CD4-positive, alpha-beta memory T cell (primary cell): ENCODE results near the gene ST14. TPM values are rescaled to one million over a fixed set of nuclear protein-coding genes. Genes with fewer than 3 reads are reported as not detected.
"Not testable (repeated sequence)": the region's sequence is repeated elsewhere in the genome, so short reads cannot be mapped to it uniquely, and the experiment has no call there.

Experiments
- CTCF ChIA-PET: fragments of 350-600 bp; sonication (Branson Sonifier 250); formaldehyde crosslinking; loops from one replicate; lab custom pipeline; 2021; ENCODE audit warnings: inconsistent platforms; ENCODE audit not compliant: partially characterized antibody; lab: Charles Lee
- POLR2A ChIA-PET: fragments of 350-600 bp; sonication (Branson Sonifier 250); formaldehyde crosslinking; loops from one replicate; lab custom pipeline; 2021; ENCODE audit not compliant: partially characterized antibody; lab: Charles Lee
- DNase-seq, 5 donors: peaks; one replicate each; pipeline versions ENCODE4 v3.0.0 to v3.0.0-alpha.2; 2020 to 2022; ENCODE audit warnings: mixed read lengths in 1 of 5
- H3K27ac ChIP-seq: one replicate; pipeline ENCODE4 v1.7.0; 2013; ENCODE audit warnings: low read depth, low read length
- H3K27me3 ChIP-seq: 2 replicates; pipeline ENCODE4 v1.7.0; 2013; ENCODE audit warnings: mild to moderate bottlenecking, low read length, moderate library complexity; ENCODE audit not compliant: insufficient read depth
- H3K36me3 ChIP-seq: 2 replicates; pipeline ENCODE4 v1.7.0; 2013; ENCODE audit warnings: mild to moderate bottlenecking, low read length, moderate library complexity; ENCODE audit not compliant: insufficient read depth
- H3K4me1 ChIP-seq: 2 replicates; pipeline ENCODE4 v1.7.0; 2013; ENCODE audit warnings: mild to moderate bottlenecking, low read length, moderate library complexity; ENCODE audit not compliant: insufficient read depth
- H3K4me3 ChIP-seq, 2 donors: one replicate each; pipeline ENCODE4 v1.7.0; 2013; ENCODE audit warnings: low read length in 2 of 2, mild to moderate bottlenecking in 1 of 2
- H3K9me3 ChIP-seq, 2 donors: one replicate each; pipeline ENCODE4 v1.7.0; 2013; ENCODE audit warnings: low read length in 2 of 2, control low read depth in 1 of 2; ENCODE audit not compliant: control insufficient read depth in 1 of 2
- H3K27ac Mint-ChIP-seq, 7 donors: one replicate each; pipeline ENCODE4 v1.8.0; 2020 to 2021; ENCODE audit warnings: mixed read lengths in 7 of 7, mild to moderate bottlenecking in 6 of 7, inconsistent platforms in 3 of 7, moderate library complexity in 3 of 7
- H3K27me3 Mint-ChIP-seq, 2 donors: one replicate each; pipeline ENCODE4 v1.8.0; 2020 to 2021; ENCODE audit warnings: mixed read lengths in 2 of 2
- H3K36me3 Mint-ChIP-seq, 2 donors: one replicate each; pipeline ENCODE4 v1.8.0; 2020 to 2021; ENCODE audit warnings: mixed read lengths in 2 of 2, inconsistent platforms in 1 of 2, mild to moderate bottlenecking in 1 of 2
- H3K4me1 Mint-ChIP-seq, 4 donors: one replicate each; pipeline ENCODE4 v1.8.0; 2020 to 2021; ENCODE audit warnings: mixed read lengths in 4 of 4, mild to moderate bottlenecking in 1 of 4
- H3K4me3 Mint-ChIP-seq, 8 donors: one replicate each; pipeline ENCODE4 v1.8.0; 2020 to 2021; ENCODE audit warnings: mixed read lengths in 8 of 8, mild to moderate bottlenecking in 7 of 8, moderate library complexity in 6 of 8, inconsistent platforms in 3 of 8
- H3K9me3 Mint-ChIP-seq, 8 donors: one replicate each; pipeline ENCODE4 v1.8.0; 2020 to 2021; ENCODE audit warnings: mixed read lengths in 8 of 8, mild to moderate bottlenecking in 5 of 8, inconsistent platforms in 3 of 8, moderate library complexity in 1 of 8
- intact Hi-C: fragments of 100-400 bp; cut with micrococcal nuclease; formaldehyde crosslinking; loops from one replicate; pipeline ENCODE4 v1.15.1; 2023
- polyA plus RNA-seq, 2 donors: library from polyadenylated mRNA; unstranded; fragments of 300-500 nt; fragmentation: Illumina TruSeq; gene quantifications; one replicate each; pipeline ENCODE4 v1.2.3, GENCODE V29; 2021
- total RNA-seq, 2 experiments: library from RNA; stranded (reverse); gene quantifications; one replicate each; pipeline ENCODE4 v1.2.3, GENCODE V29; 2021

Gene ST14
- total and polyA plus RNA-seq, 4 experiments from 2014 or later: 0.47 to 0.79 (median 0.72) TPM; not detected in 1

- POLR2A ChIA-PET: no interaction called here
- no peak for DNase-seq
- H3K9me3 ChIP-seq: no peaks in the 10 kb centered on the region
- Mint-ChIP-seq H3K36me3 (no peaks in the 10 kb centered on the region), H3K4me3 (no peak overlapping the region), H3K4me1 (peaks cover 3 to 6% (median 3%) of the 10 kb centered on the region in 4 donors), H3K9me3 (no peaks in the 10 kb centered on the region), H3K27ac (no peak overlapping the region), H3K27me3 (no peaks in the 10 kb centered on the region)
- H3K4me3 ChIP-seq: no peak overlapping the region
- no peaks in the 10 kb centered on the region for H3K4me1 ChIP-seq
- CTCF ChIA-PET: interaction anchor here (1.4 kb wide), 1 partner anchor 151 kb away, joined by 3 read pairs; no protein-coding TSS in a partner anchor
- H3K27me3 ChIP-seq: no peaks in the 10 kb centered on the region
- no peaks in the 10 kb centered on the region for H3K36me3 ChIP-seq
- intact Hi-C loops: no loop called here
- no peak overlapping the region for H3K27ac ChIP-seq
These were observed 59.0 kb downstream of the ST14 start for GRCh38 chr11:130218501-130219070.

- POLR2A ChIA-PET: no interaction called here
- Histone ChIP-seq H3K27ac (no peak overlapping the region), H3K36me3 (no peaks in the 10 kb centered on the region), H3K4me1 (no peaks in the 10 kb centered on the region), H3K4me3 (no peak overlapping the region), H3K27me3 (no peaks in the 10 kb centered on the region), H3K9me3 (no peaks in the 10 kb centered on the region)
- no peaks in the 10 kb centered on the region for H3K36me3 Mint-ChIP-seq
- intact Hi-C loops: no loop called here
- no peaks in the 10 kb centered on the region for H3K9me3 Mint-ChIP-seq
- CTCF ChIA-PET: no interaction called here
- no peak overlapping the region for H3K27ac Mint-ChIP-seq
- no peak for DNase-seq
- H3K4me3 Mint-ChIP-seq: no peak overlapping the region
- no peaks in the 10 kb centered on the region for H3K27me3 Mint-ChIP-seq
- peaks cover 3 to 11% (median 5%) of the 10 kb centered on the region in 4 donors for H3K4me1 Mint-ChIP-seq
These were observed 59.6 kb downstream of the ST14 start for GRCh38 chr11:130219148-130219547.

- Mint-ChIP-seq H3K27me3 (no peaks in the 10 kb centered on the region), H3K4me1 (peaks cover 3 to 11% (median 5%) of the 10 kb centered on the region in 4 donors), H3K36me3 (no peaks in the 10 kb centered on the region), H3K27ac (no peak overlapping the region), H3K4me3 (no peak overlapping the region), H3K9me3 (no peaks in the 10 kb centered on the region)
- Histone ChIP-seq H3K9me3 (no peaks in the 10 kb centered on the region), H3K4me1 (no peaks in the 10 kb centered on the region), H3K4me3 (no peak overlapping the region), H3K36me3 (no peaks in the 10 kb centered on the region), H3K27me3 (no peaks in the 10 kb centered on the region), H3K27ac (no peak overlapping the region)
- intact Hi-C loops: no loop called here
- POLR2A ChIA-PET: no interaction called here
- CTCF ChIA-PET: no interaction called here
- no peak for DNase-seq
These were observed 60.9 kb downstream of the ST14 start for GRCh38 chr11:130220311-130221035.

GRCh38 chr11:130223291-130223971, 63.8 kb downstream of the ST14 start:
- H3K36me3 ChIP-seq: no peaks in the 10 kb centered on the region
- ChIA-PET POLR2A (no interaction called here), CTCF (interaction anchor here (1.2 kb wide), 1 partner anchor 10 kb away, joined by 6 read pairs; no protein-coding TSS in a partner anchor)
- H3K4me3 ChIP-seq: no peak overlapping the region
- no peaks in the 10 kb centered on the region for H3K27me3 ChIP-seq
- no peaks in the 10 kb centered on the region for H3K4me1 ChIP-seq
- H3K9me3 ChIP-seq: no peaks in the 10 kb centered on the region
- Mint-ChIP-seq H3K27me3 (no peaks in the 10 kb centered on the region), H3K4me3 (peak overlapping the region in 1 of 8 donors; percentile 22), H3K27ac (peak overlapping the region in 2 of 7 donors; percentile 8 to 35), H3K9me3 (no peaks in the 10 kb centered on the region), H3K36me3 (no peaks in the 10 kb centered on the region), H3K4me1 (peaks cover 3 to 11% (median 5%) of the 10 kb centered on the region in 4 donors)
- intact Hi-C loops: no loop called here
- no peak for DNase-seq
- no peak overlapping the region for H3K27ac ChIP-seq

GRCh38 chr11:130227373-130227772, 67.8 kb downstream of the ST14 start:
- ChIA-PET CTCF (interaction anchor here (2.9 kb wide), 1 partner anchor 15 kb away, joined by 15 read pairs; no protein-coding TSS in a partner anchor), POLR2A (no interaction called here)
- H3K4me1 ChIP-seq: no peaks in the 10 kb centered on the region
- Mint-ChIP-seq H3K9me3 (no peaks in the 10 kb centered on the region), H3K27me3 (no peaks in the 10 kb centered on the region), H3K4me3 (no peak overlapping the region), H3K4me1 (peaks cover 3 to 11% (median 5%) of the 10 kb centered on the region in 4 donors), H3K36me3 (peaks cover 0 to 4% of the 10 kb centered on the region in 2 donors), H3K27ac (no peak overlapping the region)
- H3K4me3 ChIP-seq: no peak overlapping the region
- H3K36me3 ChIP-seq: no peaks in the 10 kb centered on the region
- H3K9me3 ChIP-seq: no peaks in the 10 kb centered on the region
- H3K27ac ChIP-seq: no peak overlapping the region
- no peaks in the 10 kb centered on the region for H3K27me3 ChIP-seq
- DNase-seq: no peak
- intact Hi-C loops: loop anchor here (5.0 kb wide), 1 partner anchor 85 kb away; the partner anchor contains the start of gene ZBTB44

GRCh38 chr11:130233486-130233885, 73.9 kb downstream of the ST14 start:
- H3K27me3 ChIP-seq, POLR2A ChIA-PET, H3K27ac Mint-ChIP-seq, intact Hi-C loops, CTCF ChIA-PET, H3K4me1 ChIP-seq, H3K9me3 Mint-ChIP-seq, H3K4me3 ChIP-seq, H3K9me3 ChIP-seq, DNase-seq, H3K27ac ChIP-seq, H3K36me3 ChIP-seq, H3K27me3 Mint-ChIP-seq, H3K4me1 Mint-ChIP-seq, H3K4me3 Mint-ChIP-seq: not testable (repeated sequence)
- peaks cover 29 to 39% of the 10 kb centered on the region in 2 donors for H3K36me3 Mint-ChIP-seq

- H3K36me3 Mint-ChIP-seq: peaks cover 31 to 43% of the 10 kb centered on the region in 2 donors
- H3K9me3 Mint-ChIP-seq, H3K4me3 ChIP-seq, H3K27ac ChIP-seq, H3K27me3 Mint-ChIP-seq, H3K27me3 ChIP-seq, H3K36me3 ChIP-seq, CTCF ChIA-PET, DNase-seq, H3K27ac Mint-ChIP-seq, H3K4me3 Mint-ChIP-seq, H3K9me3 ChIP-seq, H3K4me1 Mint-ChIP-seq, intact Hi-C loops, H3K4me1 ChIP-seq, POLR2A ChIA-PET: not testable (repeated sequence)
These were observed 74.3 kb downstream of the ST14 start for GRCh38 chr11:130233888-130234287.
